Vagina (tissue), 2 donors: ENCODE data around the gene MR1.

Source experiments
- CTCF ChIP-seq, 3 experiments: fragments of 450-650 bp in 2 of 3; fragments of 200-600 bp in 1 of 3; sonication (generic) in 1 of 3; IDR thresholded peaks; one replicate each; pipeline ENCODE4 v1.5.1; 2017 to 2019; ENCODE audit warnings: antibody characterized with exemption in 3 of 3, mild to moderate bottlenecking in 2 of 3, moderate library complexity in 2 of 3
- POLR2AphosphoS5 ChIP-seq, 2 donors: sonication (generic); formaldehyde crosslinking; IDR thresholded peaks; one replicate each; pipeline ENCODE4 v1.9.0; 2017; ENCODE audit warnings: antibody characterized with exemption in 2 of 2, mild to moderate bottlenecking in 2 of 2, low read depth in 1 of 2; ENCODE audit not compliant: insufficient read depth in 1 of 2

- TF ChIP-seq CTCF (IDR thresholded peaks at IDR 0.05) = no peak
- no peak for TF ChIP-seq POLR2AphosphoS5 (IDR thresholded peaks at IDR 0.05; ENCODE audit: insufficient read depth in 1 of 2, low read depth in 1 of 2)
Observed at GRCh38 chr1:181101581-181102226, 67.9 kb downstream of the MR1 start.
